Smooth muscle cell of the brain vasculature (primary cell): ENCODE results near the gene TRMT1L.
"Not testable (repeated sequence)": the region's sequence is repeated elsewhere in the genome, so short reads cannot be mapped to it uniquely, and the experiment has no call there.

Source experiments
- DNase-seq: peaks from one replicate; pipeline ENCODE4 v3.0.0-alpha.2; 2012; ENCODE audit warnings: low read depth, low spot score

Gene TRMT1L, protein sequence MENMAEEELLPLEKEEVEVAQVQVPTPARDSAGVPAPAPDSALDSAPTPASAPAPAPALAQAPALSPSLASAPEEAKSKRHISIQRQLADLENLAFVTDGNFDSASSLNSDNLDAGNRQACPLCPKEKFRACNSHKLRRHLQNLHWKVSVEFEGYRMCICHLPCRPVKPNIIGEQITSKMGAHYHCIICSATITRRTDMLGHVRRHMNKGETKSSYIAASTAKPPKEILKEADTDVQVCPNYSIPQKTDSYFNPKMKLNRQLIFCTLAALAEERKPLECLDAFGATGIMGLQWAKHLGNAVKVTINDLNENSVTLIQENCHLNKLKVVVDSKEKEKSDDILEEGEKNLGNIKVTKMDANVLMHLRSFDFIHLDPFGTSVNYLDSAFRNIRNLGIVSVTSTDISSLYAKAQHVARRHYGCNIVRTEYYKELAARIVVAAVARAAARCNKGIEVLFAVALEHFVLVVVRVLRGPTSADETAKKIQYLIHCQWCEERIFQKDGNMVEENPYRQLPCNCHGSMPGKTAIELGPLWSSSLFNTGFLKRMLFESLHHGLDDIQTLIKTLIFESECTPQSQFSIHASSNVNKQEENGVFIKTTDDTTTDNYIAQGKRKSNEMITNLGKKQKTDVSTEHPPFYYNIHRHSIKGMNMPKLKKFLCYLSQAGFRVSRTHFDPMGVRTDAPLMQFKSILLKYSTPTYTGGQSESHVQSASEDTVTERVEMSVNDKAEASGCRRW

DNA sequence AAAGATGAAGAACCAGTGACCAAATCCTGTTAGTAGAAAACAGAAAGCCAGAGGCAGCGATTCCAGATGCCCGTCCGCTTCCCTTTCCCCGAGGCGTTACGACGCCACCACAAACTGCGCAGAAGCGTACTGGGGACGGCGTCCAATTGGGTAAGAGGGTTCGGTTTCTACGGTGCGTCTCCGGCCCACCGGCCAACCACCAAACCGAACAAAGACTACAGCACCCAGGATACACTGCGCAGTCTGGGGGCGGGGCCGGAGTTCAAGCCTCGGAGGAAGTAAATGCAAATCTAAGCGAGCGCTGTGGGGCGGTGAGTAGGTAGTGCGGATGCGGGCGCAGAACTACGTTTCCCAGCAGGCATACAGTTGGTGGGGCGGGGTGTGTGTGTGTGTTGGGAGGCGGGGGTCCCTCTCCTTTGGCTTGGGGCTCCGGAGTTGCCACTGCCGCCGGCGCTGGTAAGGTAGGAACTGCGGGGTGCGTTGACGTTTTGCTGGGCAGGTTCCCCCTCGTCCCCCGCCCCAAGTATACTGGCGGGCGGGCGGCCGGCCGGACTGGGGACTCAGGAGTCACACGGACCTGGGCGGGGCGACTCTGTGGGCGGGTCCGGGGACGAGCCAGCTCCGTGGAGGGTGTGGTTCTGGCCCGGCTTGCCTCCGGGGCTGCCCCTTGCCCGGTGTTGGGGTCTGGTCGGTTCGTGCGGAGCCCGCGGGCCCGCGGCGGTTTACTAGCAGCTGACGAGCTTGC lies at the start of gene TRMT1L, which contains the start of gene SWT1:
Gene TRMT1L, minus strand, starts transcription at position 100 of the 745 bp plus-strand sequence. CDS start 241 bp downstream, outside the sequence.
Gene SWT1, plus strand, starts transcription at position 314 of the 745 bp plus-strand sequence. CDS start 3,675 bp downstream, outside the sequence.
- peak; percentile 99 for DNase-seq

DNA sequence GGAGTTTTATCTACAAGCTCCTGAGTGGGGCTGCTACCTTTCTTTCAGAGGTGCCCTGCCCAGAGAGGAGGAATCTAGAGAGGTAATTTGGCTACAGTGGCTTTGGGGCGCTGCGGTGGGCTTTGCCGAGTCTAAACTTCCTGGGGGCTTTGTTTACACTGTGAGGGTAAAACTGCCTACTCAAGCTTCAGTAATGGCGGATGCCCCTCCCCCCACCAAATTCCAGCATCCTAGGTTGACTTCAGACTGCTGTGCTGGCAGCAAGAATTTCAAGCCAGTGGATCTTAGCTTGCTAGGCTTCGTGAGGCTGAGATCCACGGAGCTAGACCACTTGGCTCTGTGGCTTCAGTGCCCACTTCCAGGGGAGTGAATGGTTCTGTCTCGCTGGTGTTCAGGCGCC lies 44.1 kb upstream of the TRMT1L start:
- no peak for DNase-seq

DNA sequence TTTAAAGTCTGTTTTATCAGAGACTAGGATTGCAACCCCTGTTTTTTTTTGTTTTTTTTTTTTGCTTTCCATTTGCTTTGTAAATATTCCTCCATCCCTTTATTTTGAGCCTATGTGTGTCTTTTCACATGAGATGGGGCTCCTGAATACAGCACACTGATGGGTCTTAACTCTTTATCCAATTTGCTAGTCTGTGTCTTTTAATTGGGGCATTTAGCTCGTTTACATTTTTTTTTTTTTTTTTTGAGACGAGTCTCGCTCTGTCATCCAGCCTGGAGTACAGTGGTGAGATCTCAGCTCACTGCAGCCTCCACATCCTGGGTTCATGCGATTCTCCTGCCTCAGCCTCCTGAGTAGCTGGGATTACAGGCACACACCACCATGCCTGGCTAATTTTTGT lies 42.0 kb upstream of the TRMT1L start:
- DNase-seq: not testable (repeated sequence)

DNA sequence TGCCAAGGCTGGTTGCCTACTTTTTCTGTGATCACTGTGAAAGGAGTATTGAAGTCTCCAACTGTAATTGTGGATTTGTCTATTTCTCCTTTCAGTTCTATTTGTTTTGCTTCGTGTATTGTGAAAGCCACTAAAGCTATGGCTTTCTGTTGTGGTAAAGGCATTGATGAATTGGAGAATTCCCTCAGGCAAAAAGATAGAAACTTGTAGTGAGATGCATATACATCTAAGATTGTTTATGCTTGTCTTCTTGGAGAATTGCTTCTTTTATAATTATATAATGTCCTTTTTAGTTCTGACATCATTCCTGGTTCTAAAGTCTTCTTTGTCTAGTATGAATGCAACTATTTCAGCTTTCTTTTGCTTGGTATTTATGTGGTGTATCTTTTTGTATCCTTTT lies 37.0 kb upstream of the TRMT1L start:
- no peak for DNase-seq

DNA sequence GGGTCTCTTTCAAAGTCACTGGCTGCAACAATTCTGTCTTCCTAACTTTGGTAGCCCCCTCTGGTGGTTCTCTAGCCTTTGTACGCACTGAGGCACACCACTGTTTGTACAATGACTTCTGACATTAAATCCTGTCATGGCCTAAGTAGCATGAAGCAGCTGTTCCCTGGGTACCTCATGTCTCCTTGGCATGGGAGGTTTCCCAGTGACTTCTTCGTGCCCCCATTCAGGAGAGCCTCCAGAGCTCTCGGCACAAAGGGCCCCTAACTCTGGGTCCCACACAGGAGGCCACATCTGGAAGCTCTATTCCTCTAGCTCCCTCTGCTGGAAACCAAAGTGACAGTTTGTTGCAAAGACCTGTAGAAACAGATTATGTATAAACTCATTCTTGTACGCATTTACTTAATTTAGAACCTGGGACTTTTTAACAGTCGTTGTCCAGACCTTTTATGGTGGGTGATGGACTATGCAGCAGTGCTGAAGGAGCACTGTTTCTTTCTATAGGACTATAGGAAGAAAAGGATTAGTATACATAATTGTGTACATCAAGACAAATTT lies 13.6 kb upstream of the TRMT1L start:
- peak; percentile 40 for DNase-seq

DNA sequence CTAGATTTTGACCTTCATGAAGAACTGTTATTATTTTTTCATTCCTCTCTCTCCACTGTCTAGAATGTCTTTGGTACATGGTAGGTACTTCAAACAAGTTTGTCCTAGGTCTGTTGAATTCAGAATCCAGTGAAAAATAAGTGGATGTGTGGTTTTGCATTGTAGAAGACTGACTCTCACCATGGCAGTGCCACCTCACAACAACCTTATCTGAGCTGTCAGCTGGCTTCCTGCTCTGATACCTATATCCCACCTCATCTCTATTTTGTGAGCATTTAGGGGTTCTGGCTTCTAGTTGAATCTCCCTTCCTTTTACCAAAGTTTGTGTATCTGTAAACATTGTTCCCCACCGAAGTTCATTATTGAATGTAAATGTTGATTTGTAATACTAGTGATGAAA lies 9.4 kb upstream of the TRMT1L start:
- DNase-seq: no peak

DNA sequence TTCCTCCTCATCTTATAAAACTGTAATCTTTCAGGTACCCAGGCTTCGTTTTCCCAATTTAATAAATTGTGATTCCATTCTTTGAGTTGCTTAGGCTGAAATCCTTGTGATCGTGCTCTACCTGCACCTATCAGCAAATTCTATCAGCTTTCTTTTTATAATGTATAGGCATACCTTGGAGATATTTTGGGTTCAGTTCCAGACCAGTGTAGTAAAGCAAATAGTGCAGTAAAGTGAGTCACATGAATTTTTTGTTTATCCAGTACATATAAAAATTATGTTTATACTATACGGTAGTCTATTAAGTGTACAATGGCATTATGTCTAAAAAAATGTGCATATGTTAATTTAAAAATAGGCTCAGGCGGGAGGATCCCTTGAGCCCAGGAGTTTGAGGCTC lies 5.7 kb upstream of the TRMT1L start:
- DNase-seq: no peak

DNA sequence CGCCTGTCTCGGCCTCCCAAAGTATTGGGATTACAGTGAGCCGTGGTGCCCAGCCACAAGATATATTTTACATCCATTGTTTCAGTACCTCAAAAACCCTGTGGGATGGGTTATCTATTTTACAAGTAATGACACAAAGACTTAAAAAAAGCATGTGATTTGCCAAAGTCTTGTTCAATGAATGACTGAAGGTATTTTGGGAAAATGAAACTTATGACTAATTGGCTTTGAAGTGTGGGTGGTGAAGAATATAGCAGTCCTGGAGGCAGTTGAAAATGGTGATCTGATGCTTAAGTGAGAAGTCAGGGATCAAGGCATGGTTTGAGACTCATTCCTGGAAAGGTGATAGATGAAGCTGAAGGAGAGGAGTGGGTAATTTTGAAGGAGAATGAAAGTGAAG lies 3.2 kb upstream of the TRMT1L start:
- no peak for DNase-seq

DNA sequence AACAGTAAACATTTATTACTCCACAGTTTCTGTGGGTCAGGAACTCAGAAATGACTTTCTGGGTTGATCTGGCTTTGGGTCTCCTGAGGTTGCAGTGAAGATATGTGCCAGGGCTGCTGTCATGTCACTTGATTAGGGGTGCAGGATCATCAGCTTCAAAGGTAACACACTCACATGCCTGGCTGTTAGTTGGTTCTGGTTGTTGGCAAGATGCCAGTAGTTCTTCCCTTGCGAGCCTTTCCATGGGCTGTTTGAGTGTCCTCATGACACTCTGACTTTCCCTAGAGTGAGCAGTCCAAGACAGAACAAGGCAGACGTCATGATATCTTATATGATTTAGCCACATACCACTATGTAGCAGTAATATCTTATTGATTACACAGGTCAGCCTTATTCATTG lies 2.0 kb upstream of the TRMT1L start:
- no peak for DNase-seq

DNA sequence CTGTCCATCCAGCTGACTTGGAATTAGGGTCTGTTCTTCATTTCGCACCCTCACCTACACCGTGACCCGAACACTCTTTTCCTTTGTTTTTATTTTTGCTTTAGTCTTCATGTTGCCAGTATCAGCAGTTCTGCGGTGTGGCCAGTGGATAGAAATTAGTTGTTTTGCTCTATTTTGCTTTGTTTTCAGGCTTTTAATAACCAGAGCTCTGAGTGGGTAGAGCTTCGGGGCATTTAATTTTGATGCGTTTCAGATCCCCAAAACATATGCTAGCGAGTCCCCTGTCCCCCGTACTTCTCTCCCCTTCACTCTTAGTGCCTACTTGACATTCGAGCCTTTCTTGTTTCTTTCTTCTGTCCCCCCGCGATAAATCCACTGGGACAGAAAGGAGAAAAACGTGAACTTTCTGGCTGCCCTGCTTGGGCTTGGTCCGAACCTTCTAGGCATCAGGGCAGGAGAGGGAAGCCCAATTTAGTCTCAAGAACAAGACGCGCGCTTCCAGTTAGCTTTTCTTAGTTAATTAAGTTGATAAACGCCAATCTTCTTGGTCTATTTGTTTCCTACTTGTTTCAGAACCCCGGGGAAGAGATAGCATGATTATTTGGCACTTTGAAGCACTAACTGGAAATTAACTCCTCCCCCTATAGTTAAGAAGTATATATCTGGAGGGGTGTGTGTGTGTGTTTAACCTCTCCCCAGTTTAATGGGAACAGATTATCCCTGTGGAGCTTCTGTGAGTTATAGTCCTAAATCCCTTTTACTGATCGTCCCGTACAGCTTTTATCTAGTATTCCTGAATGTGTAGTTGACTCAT lies 1.1 kb upstream of the TRMT1L start:
- no peak for DNase-seq

DNA sequence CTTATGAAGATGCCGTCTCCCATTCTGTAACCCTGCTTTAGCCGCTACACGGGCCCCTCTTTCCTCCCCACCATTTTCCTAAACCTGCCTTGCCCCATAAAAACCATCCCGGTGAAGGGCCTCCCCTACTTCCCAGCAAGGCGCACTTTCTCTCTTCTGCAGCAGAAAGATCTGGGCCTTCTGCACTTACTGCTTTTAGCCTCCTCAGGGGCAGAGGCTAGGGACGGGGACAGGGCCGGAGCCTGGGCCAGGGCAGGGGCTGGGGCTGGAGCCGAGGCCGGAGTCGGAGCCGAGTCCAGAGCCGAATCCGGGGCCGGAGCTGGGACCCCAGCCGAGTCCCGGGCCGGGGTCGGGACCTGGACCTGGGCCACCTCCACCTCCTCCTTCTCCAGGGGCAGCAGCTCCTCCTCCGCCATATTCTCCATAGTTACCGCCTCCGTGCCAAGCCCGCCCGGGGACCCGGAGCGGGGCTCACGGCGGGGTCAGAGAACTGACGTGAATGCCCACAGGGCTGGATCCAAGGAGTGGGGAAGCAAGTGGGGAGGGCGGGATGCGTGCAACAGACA lies 382 bp downstream of the TRMT1L start:
- no peak for DNase-seq

DNA sequence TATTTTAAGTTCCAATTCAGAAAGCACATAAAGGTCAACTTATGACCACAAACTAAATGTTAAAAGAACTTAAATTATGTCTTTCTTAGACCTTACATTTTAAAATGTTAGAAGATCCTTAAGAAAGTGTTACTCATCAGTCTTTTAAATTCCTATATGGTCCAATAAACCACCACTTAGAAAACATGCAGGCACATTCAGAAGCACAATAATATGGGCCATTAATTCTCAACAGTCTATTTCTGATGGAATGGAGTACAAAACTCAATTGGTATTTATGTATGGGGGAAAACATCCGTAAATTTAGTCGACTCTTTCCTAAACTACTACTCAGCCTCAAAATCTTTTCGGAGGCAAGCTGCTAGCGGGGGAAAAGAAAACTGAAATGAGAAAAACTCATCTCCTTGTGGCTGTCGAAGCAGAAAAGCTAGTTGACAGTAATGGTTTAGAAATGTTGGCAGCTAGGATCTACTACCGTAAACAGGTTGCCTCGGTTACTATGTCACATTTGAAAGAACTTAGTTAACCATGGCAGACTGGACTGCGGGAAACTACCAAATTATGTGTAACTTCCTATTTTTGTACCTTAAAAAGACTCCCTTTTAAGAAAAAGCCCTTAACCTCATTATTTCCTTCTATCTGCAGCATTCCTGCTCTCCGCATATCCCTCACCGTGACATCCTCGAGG lies 1.0 kb downstream of the TRMT1L start:
- DNase-seq: no peak

DNA sequence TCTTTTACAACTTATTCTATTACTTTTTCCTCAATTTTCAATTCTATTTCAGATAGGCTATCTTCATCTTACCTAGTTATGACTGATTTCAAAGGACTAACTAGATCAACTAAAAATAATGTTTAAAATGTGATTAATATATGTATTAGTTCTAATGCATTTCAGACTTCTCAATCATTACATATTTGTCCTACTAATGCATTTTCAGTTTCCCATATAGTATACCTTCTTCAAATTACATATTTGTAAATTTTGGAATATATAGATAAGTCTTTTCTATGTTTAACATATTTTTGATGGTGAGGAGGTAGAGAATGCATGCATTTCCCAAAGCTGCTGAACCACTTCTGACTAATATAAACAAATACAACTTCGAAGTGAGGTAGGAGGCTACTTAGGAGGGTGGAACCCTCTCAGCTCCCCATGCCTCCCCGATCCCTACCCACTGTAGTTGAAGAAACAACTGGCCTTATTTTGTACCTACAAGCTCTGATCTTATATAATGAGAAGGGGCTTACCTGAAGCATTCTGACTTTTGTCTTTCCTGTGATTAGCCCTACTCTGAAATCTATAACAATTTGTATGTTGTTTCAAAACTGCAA lies 1.7 kb downstream of the TRMT1L start:
- no peak for DNase-seq

DNA sequence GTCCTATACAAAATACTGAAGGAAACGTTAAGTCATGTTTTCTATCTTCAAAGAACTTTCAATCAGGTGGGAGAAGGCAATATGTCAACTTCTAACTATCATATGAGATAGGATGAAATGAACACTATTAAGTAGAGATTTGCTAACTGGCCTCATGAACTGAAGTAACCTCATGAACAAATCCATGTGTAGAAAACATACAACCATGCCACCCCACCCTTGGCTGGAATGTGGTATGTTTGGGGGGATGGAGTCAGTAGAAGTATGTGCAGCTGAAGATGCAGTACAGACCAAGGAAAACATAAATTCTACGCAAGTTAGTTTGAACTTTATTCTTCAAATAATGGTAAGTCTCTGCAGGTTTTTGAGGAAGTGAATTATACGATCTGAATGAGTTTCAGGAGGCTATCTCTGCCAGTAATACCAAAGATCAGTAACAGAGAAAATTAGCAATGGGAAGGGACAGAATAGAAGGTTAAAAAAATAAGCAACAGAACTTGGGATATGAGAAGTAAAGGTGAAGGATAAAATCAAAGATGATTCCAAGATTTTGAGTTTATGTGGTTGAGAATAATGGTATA lies 4.5 kb downstream of the TRMT1L start:
- no peak for DNase-seq

DNA sequence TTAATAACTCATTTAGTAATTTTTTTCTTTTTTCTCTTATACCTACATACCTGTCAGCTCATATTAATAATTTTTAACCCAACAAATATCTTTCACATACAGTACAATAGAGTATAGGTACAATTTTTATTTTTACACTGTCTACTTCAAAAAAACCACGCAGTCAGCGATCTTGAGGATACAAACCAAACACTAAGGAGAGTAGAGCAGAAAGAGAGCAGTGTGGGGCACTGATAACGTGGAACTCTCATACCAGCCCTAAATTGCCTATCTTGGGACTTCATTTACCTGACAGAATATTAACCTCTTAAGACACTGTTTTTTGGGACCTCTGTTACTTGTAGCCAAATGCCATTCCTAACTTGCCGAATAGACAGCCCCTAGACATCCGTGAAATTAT lies 5.5 kb downstream of the TRMT1L start:
- DNase-seq: no peak

DNA sequence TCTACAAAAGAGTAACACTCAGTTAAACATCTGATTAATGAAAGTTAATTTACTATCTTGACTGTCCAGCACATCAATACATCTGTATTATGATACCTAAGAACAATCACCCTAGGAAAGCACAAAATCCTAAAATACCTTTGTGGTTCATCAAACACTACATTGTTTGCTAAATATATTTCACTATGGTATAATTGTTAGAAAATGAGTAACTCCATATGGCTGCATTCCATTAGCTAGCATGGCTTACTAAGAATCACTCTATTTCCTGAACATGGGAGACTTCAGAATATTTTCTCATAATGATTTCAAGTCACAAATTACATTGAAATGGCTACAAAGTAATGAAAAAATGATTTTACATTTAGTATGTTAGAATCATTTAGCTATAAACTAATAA lies 12.5 kb downstream of the TRMT1L start:
- no peak for DNase-seq

DNA sequence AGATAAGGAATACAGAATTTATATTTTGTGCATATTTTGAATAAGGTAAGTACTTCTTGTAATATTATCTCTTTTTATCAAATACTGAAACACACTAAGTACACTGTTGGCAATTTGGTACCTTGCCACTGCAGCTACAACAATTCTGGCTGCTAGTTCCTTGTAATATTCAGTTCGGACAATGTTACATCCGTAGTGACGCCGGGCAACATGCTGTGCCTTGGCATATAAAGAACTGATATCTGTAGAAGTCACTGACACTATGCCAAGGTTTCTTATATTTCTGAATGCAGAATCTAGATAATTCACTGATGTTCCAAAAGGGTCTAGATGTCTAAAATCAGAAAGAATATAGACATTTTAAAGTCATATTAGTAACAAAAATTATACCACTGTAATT lies 17.5 kb downstream of the TRMT1L start:
- DNase-seq: no peak

DNA sequence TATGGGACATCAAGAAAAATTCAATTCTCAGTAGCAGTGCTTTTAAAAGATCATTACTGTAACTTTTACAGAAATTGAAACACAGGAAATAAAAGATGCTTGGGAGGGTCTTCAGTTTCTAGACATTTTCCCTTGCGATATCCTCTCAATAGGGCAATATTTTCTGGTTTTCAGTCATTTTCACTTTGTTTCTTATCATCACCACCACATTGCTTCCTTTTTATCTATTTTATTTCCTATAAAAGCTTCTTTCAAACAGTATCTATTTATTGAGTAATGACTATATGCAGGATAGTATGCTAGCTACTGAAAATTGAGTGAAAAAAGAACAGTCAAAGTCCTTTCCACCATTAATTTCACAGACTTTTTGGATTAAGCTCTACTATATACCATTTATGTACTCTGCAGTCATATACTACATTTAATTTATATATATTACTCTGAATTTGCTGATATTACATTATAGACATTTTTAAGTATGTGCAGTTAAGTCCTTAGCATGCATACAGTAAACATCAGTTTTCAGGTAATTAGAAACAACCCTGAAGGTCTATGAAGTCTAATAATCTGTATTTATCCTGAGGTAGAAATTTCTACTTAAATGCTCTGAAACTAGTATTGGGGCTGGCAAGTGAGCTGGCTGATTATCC lies 18.7 kb downstream of the TRMT1L start:
- DNase-seq: no peak

DNA sequence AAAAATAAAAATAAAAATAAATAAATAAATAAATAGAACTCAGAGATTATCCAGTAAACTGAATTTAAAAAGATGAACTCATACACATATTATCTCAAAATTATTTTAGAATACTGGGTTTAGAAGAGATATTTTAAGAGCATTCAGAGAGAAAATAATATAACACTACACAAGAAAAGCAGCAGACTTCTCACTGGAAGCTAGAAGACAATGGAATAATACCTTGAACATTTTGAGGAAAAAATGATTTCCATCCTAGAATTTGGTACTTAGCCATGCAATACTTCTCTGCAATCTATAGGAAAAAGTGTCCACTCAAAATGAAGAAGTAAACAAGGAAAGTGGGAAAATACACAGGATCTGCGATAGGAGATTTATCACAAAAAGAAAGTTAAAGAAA lies 24.2 kb downstream of the TRMT1L start:
- DNase-seq: no peak
